HK-2 (cell line): Measurements from ENCODE around the gene NSFL1C.
"Not testable (repeated sequence)": the region's sequence is repeated elsewhere in the genome, so short reads cannot be mapped to it uniquely, and the experiment has no call there.

Source experiments
- DNase-seq: peaks from one replicate; pipeline ENCODE4 v3.0.0-alpha.2; 2018; ENCODE audit not compliant: unreplicated experiment

Gene NSFL1C

DNA sequence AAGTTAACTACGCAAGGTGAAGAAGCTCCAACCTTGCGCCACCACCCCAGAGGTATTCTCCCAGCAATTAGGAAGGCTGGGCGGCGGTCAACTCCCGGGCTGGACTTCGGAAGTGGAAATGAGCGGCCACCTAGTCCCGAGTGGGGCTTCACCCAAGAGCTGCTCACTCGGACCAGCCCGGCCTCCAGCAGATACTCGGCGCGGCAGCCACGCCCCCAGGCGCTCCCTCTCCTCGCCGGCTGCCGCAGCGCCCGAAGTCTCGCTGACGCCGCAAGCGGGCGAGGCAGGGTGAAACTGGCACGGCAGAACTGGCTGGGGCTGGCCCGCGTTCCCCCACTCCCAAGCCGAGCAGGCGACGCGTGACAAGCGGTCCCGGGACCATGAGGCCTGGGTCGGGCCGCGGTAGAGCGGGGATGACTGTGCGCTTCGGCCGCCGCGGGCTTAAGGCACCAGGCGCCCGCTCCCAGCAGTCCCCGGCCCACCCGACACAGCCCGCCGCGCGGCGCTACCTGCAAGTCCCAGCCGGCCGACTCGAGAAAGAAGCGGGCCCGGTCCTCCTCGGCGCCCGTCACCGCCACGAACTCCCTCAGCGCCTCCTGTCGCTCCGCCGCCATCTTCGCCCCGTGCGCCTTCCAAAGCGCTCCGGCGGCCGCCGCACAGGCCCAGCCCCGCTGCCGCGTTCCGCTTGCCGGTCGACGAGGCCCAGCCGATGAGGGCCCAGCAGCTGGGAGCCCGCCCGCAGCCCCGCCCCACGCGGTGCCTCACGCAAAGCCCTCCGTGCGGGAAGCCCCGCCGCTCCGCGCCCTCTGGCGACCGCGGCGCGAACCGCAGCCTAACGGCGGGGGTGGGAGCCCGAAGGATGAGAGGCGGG, at the start of gene NSFL1C:
Gene NSFL1C (minus strand): TSS at position 639 of the 871 bp plus-strand sequence. CDS start 25 bp downstream, at position 614.
- DNase-seq, result peak; percentile 99

DNA sequence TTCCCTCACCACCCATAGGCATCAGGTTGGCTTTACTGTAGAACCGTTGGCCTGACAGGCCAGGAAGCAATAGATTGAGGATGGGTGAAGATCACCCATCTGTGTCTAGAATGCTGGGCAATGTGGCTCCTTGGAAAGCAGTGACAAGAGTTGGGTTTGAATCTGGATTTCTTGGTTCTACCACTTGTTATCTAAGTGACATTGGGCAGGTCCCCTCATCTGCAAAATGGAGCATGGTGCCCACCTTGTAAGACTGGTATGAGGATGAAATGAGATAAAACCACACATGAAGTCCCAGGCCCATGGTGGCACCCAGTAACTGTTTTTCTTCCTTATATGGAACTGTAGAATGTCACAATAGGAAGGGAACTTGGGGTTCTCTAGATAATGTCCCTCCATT, 47.2 kb upstream of the NSFL1C start:
- no peak for DNase-seq

DNA sequence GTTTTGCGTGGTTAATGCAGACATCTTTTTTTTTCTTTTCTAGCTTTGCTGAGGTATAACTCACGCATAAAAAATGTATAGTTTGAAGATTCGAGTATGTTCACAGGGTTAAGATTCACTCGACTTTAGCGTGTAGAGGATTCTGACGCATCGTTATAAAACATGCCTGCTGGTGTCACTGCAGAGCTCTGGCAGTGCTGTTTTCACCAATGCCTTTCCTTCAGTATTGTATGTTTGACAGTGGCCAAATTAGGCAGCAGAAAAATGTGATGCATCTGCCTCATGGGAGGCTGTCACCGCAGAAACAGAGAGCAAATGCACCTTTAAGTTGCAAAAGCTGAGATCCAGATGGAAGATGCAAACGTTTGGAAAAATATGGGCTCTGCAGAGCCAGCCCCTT, 42.6 kb upstream of the NSFL1C start:
- DNase-seq, result no peak

GRCh38 chr20:1508574-1508973, 41.9 kb upstream of the NSFL1C start:
- no peak for DNase-seq

DNA sequence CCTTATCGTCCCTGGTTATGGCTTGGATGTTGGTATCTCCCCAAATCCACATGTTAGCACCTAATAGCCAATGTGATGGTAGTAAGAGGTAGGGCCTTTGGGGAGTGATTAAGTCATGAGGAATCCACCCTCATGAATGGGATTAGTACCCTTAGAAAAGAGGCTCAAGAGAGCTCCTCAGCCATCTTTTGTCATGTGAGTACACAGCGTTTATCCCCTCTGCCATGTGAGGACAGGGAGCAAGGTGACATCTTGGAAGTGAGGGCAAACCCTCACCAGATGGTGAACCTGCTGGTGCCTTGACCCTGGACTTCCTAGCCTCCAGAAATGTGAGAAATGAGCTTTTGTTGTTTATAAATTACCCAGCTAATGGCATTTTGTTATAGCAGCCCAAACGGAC, 40.6 kb upstream of the NSFL1C start:
- DNase-seq, result no peak

GRCh38 chr20:1505871-1506270, 39.2 kb upstream of the NSFL1C start:
- DNase-seq, result no peak

- DNase-seq, result no peak
Observed at GRCh38 chr20:1505361-1505760, 38.7 kb upstream of the NSFL1C start.

DNA sequence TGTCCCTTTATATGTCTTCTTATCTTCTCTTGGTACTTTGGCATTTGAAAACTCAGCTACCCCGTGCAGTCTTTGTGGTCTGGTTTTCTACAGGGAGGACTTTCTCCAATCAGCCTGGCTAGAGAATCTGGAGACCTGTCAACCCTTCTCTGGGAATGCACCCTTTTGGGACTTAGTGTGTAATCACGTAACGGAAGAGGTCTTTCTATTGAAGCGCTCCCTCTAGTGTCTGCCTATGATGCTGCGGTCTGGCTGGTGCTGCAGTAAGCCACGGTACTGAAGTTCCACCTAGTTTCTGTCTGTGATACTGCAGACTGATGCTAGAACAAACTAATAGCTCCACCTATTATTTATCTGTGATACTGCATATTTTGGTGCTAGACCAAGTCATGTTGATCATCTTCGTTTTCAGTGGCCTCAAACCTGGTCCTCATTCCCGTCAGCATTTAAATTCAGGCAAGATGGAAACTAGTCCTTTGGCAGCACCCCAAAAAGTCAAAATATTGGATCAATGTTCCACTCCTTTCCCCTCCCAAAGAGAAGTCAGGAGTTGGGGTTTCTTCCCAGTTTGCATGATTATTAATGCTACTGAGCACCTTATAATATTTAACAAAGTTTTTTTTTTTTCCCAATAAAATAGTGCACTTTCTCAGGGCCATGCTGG, 37.0 kb upstream of the NSFL1C start:
- peak; percentile 86 for DNase-seq

DNA sequence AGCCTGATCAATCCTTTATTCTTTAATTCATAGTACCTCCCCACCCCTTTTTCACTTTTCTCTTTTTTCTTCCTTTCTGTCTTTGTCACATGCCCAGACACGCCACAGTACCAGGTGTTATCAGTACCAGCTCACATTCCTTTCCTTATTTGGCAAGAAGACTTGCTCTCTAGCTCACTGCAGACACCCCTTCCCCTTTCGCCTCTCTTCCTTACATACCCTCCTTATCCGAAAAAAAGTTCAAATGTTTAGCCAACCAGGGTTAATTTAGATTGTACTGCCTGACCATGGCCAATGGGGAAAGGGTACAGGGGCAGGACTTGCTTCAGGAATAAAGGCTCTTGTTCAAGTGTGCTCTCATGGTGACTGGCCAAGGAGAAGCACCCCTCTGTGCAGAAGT, 33.8 kb upstream of the NSFL1C start:
- DNase-seq, result no peak

DNA sequence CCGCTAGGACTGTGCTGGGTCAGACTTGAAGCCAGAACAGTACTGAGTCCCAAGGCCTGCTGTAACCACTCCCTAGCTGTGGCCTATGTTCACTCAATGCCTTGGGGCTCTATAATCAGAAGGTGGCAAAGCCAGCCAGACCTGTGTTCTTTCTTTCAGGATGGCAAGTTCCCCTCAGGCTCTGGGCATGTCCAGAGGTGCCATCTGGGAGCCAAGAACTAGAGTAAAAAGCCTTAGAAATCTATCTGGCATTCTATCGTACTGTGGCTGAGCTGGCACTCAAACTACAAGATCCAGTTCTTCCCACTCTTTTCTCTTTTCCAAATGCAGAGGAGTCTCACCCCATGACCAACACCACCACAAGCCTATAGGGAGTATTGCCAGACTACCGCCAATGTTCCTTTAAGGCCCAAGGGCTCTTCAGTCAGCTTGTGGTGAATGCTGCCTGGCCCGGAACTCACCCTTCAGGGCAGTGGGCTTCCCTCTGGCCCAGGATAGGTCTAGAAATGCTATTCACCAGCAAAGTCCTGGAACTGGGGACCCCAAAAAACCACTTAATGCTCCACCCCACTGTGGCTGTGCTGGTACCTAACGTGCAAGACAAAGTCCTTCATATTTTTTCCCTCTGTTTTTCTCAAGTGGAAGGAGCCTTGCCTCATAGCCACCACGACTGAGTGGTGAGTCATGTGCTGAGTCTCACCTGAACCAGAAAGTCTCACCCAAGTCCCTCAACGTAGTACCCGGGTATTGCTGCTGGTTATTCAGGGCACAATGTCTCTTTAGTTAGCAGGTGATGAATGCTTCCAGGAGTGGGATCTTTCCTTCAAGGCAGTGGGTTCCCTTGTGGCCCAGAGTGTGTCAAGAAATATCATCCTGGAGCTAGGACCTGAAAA, 33.1 kb upstream of the NSFL1C start:
- no peak for DNase-seq

GRCh38 chr20:1497371-1497770, 30.7 kb upstream of the NSFL1C start:
- not testable (repeated sequence) for DNase-seq

DNA sequence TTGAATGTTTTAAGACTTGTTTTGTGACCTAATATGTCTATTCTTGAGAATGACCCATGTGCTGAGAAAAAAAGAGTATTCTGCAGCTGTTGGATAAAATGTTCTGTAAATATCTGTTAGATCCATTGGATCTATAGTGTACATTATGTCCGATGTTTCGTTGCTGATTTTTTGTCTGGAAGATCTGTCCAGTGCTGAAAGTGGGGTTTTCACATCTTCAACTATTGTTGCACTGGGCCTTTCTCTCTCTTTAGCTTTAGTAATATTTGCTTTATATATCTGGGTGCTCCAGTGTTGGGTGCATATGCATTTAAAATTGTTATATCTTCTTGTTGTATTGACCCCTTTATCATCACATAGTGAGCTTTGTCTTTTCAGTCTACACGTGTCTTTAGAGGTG, 30.3 kb upstream of the NSFL1C start:
- DNase-seq, result no peak

GRCh38 chr20:1494436-1494835, 27.8 kb upstream of the NSFL1C start:
- no peak for DNase-seq

GRCh38 chr20:1493536-1493935, 26.9 kb upstream of the NSFL1C start:
- no peak for DNase-seq

DNA sequence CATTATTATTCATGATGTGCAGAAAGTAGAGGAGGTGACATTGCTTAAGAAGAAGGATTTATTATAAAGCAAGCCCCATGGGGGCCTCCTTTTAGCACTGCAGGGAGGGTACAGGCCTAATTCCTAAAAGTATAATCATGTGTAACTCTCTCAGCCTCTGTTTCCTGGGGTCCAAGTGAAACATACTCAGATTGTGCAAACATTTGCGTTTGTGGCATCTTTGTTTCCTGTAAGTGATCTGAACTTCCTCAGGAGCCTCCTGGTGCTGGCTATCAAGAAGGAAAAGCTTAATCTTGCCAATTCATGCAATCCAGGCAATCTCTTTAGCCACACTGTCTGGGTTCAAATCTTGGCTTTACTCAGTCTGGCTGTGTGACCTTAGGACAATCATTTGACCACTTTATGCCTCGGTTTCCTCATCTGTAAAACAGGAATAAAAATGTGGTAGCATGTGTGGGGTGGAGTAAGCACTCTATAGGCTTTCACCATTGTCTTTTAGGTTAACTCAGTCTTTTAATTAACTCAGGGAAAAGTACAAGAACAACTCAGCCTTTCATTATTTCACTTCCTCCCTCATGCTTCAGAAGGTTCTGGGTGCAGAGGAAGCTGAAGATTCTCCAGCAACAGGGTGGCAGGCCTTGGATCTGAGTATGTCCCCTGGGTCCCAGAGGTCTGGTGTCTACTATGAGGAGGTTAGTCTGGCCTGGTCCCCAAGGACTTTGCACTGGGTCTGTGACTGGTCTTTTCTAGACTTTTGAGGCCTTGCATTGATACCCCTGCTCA, 25.4 kb upstream of the NSFL1C start:
- DNase-seq, result no peak

GRCh38 chr20:1491281-1491840, 24.7 kb upstream of the NSFL1C start, which contains the start of gene SIRPB2:
TSS of gene SIRPB2 (minus strand) at chr20:1491420. CDS start at chr20:1491359, 61 bp downstream.
- DNase-seq, result no peak

DNA sequence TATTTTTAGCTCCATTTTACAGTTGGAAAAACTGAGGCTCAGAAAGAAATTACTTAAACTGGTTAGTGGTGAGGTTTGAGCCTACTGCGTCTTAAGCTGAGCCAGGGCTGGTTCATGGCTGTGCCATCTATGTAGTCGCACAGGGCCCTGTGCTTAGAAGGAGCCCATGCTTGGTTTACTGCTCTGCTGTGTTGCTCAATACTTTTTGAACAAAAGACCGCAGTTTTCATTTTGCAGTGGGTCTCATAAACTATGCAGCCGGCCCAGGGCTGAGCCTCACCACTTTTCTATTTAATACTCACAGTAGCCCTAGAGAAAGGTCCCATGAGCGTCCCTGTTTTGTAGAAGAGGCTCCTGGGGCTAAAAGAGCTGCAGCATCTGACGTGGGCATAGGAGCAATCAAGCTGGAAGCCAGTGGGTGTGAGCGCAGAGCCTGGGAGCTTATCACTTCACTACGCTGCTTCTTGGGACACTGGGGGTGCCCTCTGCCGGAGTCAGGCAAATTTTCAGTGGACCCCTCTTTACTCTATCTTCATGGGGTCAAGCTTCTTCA, 24.1 kb upstream of the NSFL1C start:
- DNase-seq, result no peak

DNA sequence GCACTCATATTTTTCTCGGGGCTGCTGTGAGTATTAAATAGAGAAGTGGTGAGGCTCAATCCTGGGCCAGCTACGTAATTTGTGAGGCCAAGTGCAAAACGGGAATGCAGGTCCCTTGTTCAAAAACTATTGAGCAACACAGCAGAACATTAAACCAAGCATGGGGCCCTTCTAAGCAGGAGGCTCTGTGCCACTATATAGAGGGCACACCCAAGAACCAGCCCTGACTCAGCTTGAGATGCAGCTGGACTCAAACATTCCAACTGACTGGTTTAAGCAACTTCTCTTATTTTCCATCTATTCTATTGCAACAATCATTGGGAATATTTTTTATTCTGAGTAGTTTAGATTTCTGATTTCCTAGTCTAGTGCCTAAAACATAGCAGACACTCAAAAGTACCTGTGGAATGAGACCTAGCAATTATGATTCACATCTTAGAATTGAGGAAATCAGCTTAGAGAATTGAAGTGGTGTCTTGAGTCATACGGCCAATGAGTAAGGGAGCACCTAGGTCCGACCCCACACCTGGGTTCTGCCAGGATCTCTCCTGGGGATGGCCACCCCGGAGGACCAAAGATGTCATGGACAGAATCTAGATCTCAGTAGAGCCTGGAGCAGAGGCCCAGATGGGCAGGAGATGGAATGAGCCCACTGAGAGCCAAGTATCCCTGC, 23.3 kb upstream of the NSFL1C start:
- no peak for DNase-seq

GRCh38 chr20:1489325-1489724, 22.7 kb upstream of the NSFL1C start:
- no peak for DNase-seq

- no peak for DNase-seq
Observed at GRCh38 chr20:1486566-1486965, 19.9 kb upstream of the NSFL1C start.
